K562 (cell line): ENCODE results near the gene HMX3. TPM values are rescaled to one million over a fixed set of nuclear protein-coding genes. Genes with fewer than 3 reads are reported as not detected.

ENCODE experiments used
- MGA ChIP-seq: fragments of 450-650 bp; IDR thresholded peaks from 2 replicates; pipeline ENCODE4 v1.6.1; 2016; ENCODE audit warnings: mild to moderate bottlenecking, moderate library complexity
- polyA plus RNA-seq, 8 experiments: library from polyadenylated mRNA; depleted of rRNA in 4 of 8; stranded (reverse) in 5 of 8; unstranded in 3 of 8; fragments of >200 nt; fragmentation: Nextera tagmentation in 2 of 8; fragmentation: Illumina TruSeq in 1 of 8; extraction: Ambion mirVana in 2 of 8; extraction: Trizol in 1 of 8; gene quantifications; 2 replicates each; pipeline versions ENCODE4 v1.2.1 to v1.2.3, GENCODE V29; 2011 to 2014; ENCODE audit warnings: inconsistent platforms in 1 of 8, missing spikeins in 1 of 8
- total RNA-seq, 7 experiments: library from RNA; depleted of rRNA in 6 of 7; stranded (reverse); fragments of >200 nt in 6 of 7; fragmentation: Illumina TruSeq in 2 of 7; extraction: Trizol in 2 of 7; gene quantifications; 2 replicates each; pipeline versions ENCODE4 v1.2.1 to v1.2.3, GENCODE V29; 2011 to 2021; ENCODE audit warnings: low replicate concordance in 1 of 7

The HMX3 gene
- total and polyA plus RNA-seq, 9 of the 15 experiments (the other 6 are each of a cell fraction or from before 2014, with no cell fraction given), result 0.55 to 43.5 (median 7.4) TPM; not detected in 2

GRCh38 chr10:123142701-123143161 lies 7.0 kb downstream of the HMX3 start (continued):
- no peak for TF ChIP-seq MGA
- TF ChIP-seq, all 486 proteins: peak for 3
